NCI-H1694 treated with DMSO at 0.1 percent for 48 hours (cell line): ENCODE data around the gene MAML3.
A peak's percentile ranks its signal among the peaks of the same experiment; 100 is the strongest.

Experiments
- DNase-seq: peaks from one replicate; lab custom pipeline; 2025; lab: John Stamatoyannopoulos, UW

The MAML3 gene

DNA sequence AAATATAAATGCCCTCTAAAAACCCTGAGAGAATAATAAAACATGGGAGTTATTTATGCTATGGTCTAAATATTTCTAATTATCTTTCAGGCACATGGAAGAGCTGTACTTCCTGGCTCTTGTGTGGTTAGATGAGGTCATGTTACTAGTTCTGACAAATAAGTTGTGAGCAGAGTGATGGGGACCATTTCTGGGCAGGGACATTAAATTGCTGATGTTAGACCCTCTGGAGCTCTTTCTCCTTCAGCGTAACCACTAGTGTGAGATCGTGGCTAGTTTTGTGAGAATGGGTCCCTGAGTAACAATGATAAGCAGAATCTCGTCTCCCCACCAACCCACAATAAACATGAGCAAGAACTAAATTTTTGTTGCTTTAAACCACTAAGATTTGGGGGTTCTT, 108.0 kb downstream of the MAML3 start:
- DNase-seq = no peak

DNA sequence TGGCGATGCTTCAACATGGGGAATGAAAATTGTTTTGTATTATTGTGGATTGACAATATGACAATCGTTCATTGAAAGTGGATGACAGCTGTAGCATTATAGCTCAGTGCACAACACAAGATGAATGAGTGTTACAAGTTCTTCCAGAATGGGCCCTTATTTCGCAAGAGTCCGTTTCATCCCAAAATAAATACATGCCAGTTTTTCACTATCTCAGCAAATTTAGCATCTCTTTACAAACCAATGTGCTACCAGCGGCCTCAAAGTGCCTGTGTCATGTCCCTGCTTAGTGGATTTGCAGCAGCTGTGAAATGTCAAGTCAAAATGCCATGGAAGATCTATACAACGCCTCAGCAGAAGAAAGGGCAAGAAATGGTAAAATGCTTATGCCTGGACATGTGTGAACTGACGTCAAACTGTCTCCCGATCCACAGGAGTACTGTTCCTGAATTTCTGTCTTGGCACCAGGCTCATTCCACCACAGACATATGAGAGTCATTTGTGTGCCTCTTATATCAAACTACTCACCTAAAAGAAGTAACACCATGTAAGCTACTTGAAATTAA, 109.6 kb downstream of the MAML3 start:
- DNase-seq = no peak

DNA sequence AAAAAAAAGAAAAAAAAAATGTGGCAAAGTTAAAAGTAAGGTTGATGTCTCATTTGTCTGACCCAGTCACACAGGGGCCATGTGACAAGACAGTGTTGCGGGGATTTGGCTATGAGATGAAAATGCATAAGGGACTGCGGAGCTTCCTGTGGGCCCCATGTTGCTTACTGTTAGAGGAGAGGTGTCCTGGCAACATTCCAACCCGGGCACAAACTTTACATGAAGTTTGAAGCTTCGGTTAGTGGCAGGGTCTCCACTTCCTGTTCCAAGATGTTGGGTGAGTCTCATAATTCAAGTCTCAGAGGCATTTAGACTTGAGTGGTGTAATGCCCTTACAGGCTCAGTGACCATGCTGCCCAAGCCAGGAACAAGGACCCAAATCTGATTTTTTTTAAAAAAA, 111.3 kb downstream of the MAML3 start:
- DNase-seq = no peak

DNA sequence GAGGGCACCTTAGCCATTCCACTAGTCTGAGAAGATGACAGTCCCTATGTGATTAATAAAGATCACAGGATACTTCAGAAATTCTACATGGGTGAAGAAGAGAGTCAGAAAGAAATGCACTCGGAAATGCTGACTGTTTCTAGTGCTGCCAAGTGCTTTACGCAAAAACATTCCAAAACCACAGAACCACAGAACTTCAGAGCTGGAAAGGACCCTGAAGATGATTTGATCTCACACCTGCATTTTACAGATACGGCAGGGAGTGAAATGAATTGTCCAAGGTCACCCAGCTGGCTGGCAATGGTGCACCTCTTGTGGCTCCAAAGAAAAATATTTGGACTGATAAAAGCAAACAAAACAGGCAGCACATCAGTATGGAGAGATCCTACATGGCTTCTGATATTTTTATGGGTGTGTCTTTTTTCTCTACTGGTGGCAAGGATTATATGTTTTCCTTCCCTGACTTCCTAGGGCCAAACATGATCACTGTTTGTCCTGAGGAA, 115.9 kb downstream of the MAML3 start:
- no peak for DNase-seq

DNA sequence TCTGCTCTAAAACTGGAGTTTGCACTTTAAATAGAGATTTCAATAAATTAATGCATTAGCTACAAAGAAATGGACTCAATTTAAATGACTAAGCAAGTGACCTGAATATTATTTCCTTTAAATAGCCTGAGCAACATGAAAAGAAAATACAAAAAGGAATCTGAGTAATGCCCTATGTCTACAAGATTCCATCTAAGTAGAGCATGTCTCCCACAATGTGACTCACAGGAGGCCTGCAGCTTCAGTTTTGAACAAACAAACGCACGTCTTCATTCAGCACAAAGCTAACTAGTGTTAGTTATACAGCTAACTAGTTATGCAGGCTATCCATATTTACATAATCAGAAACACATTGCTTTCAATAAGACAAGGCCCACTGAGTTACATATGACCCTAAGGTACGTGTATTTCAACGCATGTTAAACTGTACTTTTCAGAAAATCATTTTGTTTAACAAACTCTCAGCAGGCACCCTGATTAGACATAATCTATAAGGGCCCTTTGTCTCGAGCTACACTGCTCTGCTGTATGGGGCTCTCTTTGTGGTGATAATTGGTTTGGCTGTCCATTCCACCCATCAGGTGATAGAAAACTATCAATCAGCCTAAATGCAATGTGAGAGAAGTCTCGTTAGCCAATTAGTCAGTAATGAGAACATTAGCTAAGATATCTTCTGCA, 116.5 kb downstream of the MAML3 start:
- no peak for DNase-seq

DNA sequence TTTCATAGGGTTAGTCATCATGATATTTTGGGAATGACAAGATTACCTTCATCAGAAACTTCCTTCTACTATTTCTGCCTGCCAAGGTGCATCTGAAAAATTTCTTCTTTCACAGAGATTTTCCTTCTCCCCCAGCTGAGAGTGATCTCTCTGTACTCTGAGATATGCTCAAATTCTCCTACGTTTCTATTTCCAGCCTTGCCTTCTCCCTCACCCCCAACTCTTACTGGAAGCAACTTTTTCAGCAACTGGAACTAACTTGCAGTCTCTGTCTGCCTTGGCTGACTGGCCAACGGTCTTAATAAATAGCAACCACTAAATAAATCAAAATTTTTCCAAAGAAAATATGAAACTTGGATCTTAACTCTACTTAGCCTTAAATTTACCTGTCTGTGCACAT, 122.3 kb downstream of the MAML3 start:
- no peak for DNase-seq

DNA sequence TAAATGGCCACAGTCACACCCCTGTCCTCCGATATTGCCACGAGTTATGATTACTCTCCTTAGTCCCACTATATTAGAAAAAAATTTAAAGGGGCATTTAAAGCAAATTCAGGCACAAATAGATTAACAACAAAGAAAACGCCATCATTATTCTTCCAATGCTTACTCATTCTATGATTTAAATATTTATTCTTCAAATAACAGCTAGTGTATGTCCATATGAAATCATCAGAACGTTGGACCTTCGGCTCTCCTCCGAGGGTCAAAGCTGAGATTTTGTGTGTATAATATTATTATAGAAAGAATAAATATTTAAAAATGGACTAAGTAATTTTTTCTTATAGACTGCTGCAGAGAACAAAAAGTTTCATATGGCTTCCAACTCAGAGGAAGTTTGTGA, 122.9 kb downstream of the MAML3 start:
- DNase-seq = no peak

DNA sequence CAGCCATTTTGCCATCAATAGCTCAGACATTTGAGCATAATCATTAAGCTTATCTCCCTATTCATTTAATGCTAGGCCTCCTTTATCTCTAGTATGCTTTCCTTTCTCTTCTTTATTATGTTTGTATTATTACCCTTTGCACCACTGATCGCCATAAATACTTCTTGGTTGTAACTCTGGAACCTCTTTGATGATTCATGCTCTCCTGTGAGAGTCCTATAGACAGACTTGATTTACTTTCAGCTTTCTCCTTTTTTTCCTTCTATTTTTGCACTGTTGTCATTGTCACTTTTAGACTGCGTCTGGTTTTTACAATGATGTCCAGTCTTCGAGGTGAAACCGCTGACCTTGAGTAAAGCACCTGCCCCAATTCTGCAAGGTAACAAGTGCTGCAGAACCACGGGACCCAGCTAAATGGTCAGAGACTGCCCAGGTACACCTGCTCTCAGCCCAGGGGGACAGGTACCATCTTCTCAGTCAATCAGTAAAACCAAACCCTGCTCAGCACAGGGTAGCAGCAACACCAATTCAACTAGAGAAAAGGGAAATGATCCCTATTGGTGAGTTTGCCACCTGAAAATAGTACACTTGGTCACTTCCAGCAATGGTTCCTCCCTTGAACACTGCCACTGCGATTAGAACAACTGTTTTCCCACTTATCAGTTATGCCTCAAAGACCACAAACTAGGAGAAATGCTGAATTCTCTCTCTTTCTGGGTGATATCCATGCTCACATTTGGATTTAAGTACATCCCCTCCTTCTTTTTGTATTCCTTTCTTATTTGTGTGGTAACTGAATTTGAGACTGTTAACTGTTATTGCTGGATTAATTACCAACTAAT, 125.1 kb downstream of the MAML3 start:
- no peak for DNase-seq

DNA sequence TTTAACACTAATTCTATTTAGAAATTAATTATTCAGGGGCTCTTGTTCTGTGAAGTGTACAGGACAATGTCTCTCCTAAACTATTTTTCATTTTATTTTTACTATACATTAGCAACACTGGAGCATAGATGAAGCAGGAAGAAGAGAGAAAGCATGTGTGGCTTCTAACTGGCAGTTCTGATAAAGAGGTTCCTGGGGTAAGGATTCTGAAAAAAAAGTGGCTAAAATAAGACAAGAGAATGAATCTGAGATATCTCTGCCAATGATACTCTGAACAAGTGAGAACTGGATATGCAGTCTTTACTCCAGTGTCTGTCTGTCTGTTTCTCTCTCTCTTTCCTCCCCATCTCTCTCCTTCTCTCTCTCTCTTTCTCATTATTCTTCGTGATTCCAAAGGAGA, 125.9 kb downstream of the MAML3 start:
- no peak for DNase-seq

DNA sequence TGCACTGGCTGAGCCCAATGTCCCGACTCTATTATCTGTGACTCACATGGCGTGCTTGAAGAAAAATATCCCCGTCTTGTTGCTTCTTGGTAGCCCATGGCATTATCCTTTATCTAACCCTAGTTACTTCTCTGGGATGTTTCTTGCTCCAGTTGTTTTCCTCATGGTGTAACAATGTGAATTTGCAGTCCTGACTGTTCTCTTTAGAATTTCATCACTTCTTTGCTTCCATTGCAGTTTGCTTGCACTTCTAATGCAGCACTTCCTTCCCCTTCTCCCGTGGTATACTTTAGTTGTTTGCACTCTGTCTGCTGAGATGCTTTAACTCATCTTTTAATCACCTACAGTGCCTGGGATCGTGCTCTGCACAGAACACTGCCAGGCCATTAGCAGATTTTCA, 126.9 kb downstream of the MAML3 start:
- DNase-seq = no peak

DNA sequence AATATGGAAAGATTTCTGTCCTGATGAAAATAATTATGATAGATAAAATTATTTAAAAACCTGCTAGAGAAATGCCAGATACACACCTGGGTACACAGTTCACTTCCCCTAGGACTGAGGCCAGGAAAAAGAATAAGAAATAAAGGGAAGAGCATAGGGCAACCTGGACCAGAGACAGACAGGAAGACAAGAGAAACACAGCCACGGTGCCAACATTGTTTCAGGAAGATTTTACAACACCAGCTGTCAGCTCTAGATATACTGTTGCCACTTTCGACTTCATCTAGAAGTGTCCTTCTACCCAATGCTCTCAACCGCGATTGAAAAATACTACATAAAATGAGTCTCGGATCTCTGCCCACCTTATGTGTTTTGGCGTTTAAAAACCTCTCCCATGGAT, 128.5 kb downstream of the MAML3 start:
- DNase-seq = no peak

DNA sequence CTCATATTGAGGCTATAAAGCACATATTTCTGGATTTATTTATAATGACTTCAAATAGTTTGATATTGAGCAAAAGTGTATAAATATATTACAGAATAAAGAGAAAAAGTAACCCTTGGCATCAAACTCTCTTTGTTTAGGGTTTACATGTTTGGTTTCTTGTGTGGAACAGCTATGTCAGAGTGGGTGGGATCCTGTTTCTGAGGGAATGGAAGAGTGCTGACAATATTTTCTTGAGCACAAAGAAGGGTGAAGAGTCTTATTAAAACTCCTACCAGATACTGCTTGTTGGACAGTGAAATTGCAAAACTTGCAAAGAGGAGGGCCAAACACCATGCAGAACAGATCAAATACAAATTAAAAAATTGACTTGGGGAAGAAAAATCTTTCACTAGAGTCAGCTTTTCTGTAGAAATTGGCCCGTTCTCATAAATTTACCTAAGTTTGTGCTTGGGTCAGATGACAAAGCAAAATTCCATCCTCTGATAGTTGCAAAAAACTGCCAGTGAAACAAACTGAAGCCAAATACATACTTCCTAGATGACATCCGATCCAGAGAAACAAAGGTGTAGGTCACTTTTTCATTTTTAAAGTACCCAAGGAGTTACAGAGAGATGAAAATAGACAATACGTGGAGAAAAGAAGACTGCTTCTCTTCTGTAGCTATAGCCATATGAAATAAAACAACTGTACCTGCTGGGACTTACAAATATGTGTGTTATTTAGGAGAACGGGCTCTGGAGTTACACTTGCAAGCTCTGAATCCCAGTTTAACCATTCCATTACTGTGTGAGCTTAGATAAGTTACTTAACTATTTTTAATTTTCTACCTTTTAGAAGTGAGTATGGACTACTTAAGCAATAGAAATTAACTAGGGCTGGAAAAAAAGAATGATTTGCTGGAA, 133.3 kb downstream of the MAML3 start:
- DNase-seq = no peak

DNA sequence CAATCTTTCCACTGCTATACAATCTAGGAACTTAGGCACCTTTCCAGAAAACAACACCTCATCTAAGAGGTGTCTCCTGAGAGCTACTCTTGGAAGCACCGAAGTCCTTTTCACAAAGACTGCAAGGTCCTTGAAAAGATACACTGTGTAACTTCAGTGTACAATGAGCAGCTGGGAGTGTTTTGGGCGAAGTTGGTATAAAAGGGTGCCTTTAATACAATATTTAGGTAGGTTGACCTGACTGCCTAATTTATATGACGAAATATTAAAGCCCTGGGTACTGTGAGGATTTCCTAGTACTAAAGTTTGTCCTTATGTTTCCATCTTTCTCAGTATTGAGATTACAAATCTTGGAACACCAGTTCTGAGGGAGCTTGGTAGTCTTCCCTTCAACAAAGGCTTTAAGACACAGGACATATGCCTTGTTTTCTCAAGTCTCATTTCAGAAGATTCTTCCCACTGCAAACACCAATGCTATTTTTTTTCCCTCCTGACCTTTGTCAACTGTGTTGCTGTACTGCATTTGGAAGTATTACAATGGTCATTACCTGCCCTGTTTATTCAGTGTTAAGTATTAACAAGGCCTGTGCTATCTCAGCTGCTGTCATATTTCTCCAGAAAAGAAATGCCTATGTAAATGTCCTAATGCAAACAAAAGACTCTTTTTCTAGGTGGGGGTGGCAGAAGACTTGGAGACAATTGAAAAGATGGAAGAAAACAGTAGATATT, 134.2 kb downstream of the MAML3 start:
- no peak for DNase-seq

DNA sequence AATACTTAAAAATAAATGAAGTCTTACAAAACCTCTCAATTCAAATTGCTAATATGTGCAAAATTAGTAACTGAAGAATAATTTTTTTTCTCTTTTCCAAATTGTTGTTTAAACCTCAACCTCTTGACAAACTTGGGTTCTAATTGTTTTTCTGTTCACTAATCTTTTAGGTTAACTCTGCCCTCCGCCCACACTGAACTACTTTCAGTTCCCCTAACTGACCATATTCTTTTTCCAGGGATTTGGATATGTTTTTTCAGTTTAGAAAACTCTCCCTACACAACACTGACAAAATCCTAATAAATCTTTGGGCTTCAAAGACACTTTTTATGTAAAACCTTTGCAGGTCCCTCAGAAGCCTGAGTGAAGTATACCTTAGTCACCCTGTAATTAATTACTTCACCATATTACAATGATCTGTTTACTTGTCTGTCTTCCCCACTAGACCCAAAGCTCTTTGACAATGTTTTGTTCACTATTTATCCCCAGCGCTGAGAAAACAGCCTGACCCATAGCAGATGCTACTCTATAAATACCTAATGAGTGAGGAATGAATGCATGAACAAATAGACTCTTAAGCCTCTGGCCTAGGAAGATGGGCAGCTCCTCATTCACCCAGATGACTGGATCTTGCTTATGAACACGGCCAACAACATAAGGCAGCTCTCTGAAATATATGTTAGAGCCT, 134.9 kb downstream of the MAML3 start:
- no peak for DNase-seq

DNA sequence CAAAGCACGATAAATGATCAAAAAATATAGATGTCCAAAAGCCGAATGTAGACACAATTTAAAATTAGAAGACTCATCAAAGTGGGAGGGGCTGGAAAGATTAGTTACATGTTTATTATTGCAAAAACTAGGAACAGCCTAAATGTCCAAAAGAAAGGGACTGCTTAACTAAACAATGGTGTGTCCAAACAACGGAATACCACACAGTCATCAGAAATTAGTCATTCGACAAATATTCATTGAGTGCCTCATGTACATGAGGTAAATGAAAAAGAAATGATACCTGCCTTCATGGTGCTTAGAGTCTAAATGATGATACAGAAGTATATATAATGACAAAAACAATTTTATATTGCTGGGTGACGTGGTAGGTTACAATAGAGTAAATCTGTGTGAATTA, 139.7 kb downstream of the MAML3 start:
- DNase-seq = no peak

DNA sequence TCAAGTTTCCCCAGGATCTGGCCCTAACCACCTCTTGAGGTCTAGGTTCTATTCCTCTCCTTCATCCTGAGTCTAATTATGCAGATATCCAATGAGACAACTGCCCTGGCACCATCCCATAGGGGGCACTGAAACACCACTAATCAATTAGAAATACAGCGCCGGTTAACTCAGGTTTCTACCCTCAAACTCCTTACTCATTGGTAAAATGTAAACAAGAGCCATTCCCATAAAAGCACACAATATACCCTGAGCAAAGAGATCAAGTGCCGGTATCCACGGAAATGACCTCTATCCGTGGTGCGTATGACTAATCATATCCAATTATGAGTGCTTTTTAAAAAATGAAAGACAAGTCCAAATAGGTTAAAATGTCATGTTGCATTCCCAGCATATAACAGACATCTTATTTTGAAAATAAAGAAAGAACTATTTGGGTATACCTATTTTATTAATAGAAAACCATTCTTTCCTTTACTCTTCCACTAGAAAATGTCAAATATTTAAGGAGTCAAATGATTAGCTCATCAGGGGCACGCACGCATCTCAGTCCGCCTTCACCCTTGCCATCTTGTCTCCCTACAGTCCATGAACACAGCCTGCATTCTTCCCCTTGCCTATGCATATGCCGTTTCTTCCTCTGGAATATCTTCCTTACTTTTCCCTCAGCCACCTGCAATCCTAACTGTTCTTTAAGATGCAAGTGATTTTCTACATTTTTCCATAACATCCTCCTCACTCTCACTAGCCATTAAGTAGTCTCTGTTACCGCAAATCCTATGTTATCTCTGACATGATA, 141.1 kb downstream of the MAML3 start:
- peak; percentile 13 for DNase-seq

DNA sequence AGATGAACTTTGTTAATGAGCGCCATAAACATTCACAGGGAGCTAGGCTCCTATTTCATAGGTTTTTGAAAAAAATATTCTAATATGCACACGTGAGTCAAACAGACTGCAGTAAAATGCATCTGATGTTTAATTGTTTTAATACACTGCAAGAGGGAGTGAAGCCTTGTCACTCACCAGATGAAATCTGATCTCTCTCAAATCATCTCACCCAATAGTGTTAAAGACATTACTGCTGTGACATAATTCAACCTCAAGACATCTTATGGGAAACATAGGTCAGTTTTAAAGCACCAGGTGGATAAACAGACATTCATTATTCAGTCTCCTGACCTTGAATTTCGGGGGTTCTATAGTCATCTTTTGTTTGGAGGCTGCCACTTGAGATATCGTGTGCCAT, 148.3 kb downstream of the MAML3 start:
- DNase-seq = peak; percentile 55

DNA sequence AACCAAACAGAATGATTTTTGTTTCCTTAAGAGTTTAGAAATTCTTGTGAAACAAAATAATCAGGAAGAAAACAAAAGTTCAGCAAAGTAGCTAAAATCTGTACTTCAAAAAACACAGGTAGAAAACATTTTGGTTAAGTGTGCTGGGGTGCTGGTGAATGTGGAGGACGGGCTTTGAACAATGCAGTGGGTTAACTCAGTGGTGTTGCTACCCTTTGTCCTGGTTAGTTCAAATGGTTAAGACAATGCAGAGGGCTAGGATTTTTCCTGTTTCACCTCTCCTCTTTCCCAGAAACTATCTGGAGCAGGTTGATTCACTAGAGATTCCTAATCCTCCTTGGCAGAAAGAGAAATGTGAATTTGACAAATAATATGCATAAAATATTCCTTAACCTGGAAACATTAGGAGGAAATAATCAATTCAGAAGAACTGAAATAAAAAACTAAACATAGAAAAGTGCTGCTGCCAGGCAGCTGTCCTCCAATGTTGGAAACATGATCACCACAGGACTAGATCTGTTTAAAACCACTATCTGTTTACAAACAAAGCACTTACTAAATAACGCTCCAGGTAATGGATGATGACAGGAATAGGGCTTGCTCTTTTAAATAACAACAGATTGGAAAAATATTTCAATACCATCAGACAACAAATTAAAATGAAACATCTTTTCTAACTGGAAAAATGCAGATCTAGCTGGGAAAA, 148.9 kb downstream of the MAML3 start:
- DNase-seq = peak; percentile 65

DNA sequence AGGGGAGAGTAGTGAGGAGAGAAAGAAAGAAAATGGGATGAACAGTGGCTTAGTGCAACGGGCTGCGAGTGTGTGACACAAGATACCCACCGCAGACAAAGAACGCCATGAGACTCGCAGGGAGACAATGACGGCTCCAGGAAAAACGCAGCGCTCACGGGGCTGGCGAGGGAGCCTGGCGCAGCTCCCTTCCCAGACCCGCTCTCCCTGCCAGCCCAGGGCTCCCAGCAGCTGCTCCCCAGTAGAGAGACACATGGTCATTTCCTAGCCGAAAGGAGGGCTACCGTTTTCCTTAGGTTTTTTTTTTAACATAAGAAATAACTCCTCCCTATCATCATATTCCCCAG, 149.5 kb downstream of the MAML3 start:
- peak; percentile 48 for DNase-seq
